Smooth muscle cell (in vitro differentiated cells): ENCODE measurements around the gene YWHAB. TPM values are rescaled to one million over a fixed set of nuclear protein-coding genes. Genes with fewer than 3 reads are reported as not detected.

Experiments
- DNase-seq: peaks from one replicate; lab custom pipeline; 2025; ENCODE audit not compliant: unreplicated experiment; lab: John Stamatoyannopoulos, UW
- H2AFZ ChIP-seq: fragments of 200-600 bp; sonication (generic); 2 replicates; pipeline ENCODE4 v1.6.0; 2016; ENCODE audit warnings: antibody characterized with exemption, low read depth, mild to moderate bottlenecking
- H3F3A ChIP-seq: fragments of 200-600 bp; sonication (generic); 2 replicates; pipeline ENCODE4 v1.6.0; 2017; ENCODE audit warnings: antibody characterized with exemption, low read depth
- H3K27ac ChIP-seq: fragments of 200-600 bp; sonication (generic); 2 replicates; pipeline ENCODE4 v1.5.1; 2016; ENCODE audit warnings: low read depth, mild to moderate bottlenecking
- H3K27me3 ChIP-seq: fragments of 200-600 bp; sonication (generic); 2 replicates; pipeline ENCODE4 v1.6.1; 2016; ENCODE audit warnings: low read depth, mild to moderate bottlenecking
- H3K36me3 ChIP-seq: fragments of 200-600 bp; sonication (generic); 2 replicates; pipeline ENCODE4 v1.5.1; 2016; ENCODE audit warnings: low read depth
- H3K4me1 ChIP-seq: fragments of 200-600 bp; sonication (generic); 2 replicates; pipeline ENCODE4 v1.5.1; 2016; ENCODE audit warnings: low read depth
- H3K4me2 ChIP-seq: fragments of 200-600 bp; sonication (generic); 2 replicates; pipeline ENCODE4 v1.6.0; 2016; ENCODE audit warnings: mild to moderate bottlenecking
- H3K4me3 ChIP-seq: fragments of 200-600 bp; sonication (generic); 2 replicates; pipeline ENCODE4 v1.5.1; 2016; ENCODE audit warnings: mild to moderate bottlenecking
- H3K79me2 ChIP-seq: fragments of 200-600 bp; sonication (generic); 2 replicates; pipeline ENCODE4 v1.6.0; 2016; ENCODE audit warnings: low read depth, mild to moderate bottlenecking
- H3K9ac ChIP-seq: fragments of 200-600 bp; sonication (generic); 2 replicates; pipeline ENCODE4 v1.6.0; 2016; ENCODE audit warnings: low read depth
- H3K9me3 ChIP-seq: fragments of 200-600 bp; sonication (generic); replicated peaks from 2 replicates; pipeline ENCODE4 v1.5.1; 2016; ENCODE audit warnings: low read depth
- H4K20me1 ChIP-seq: fragments of 200-600 bp; sonication (generic); 2 replicates; pipeline ENCODE4 v1.6.0; 2016; ENCODE audit warnings: low read depth
- WGBS: methylation state at CpG from one replicate; pipeline ENCODE4 v1.1.7; 2016; ENCODE audit warnings: low lambda C conversion rate; 5-methylcytosine and 5-hydroxymethylcytosine counted together
- polyA plus RNA-seq: library from polyadenylated mRNA; unstranded; fragments of >200 nt; fragmentation: Nextera tagmentation; extraction: Ambion mirVana; gene quantifications from 2 replicates; pipeline ENCODE4 v1.2.1, GENCODE V29; 2016
- total RNA-seq: library from RNA; depleted of rRNA; stranded (reverse); fragments of >200 nt; gene quantifications from 2 replicates; pipeline ENCODE4 v1.2.3, GENCODE V29; 2014
- TF ChIP-seq, protein P1 (sequence below): fragments of 200-600 bp; sonication (generic); IDR thresholded peaks from 2 replicates; pipeline ENCODE4 v1.5.1; 2017; ENCODE audit warnings: borderline replicate concordance, mild to moderate bottlenecking, antibody characterized with exemption; ENCODE audit not compliant: insufficient read depth, poor library complexity, severe bottlenecking

YWHAB gene
- total and polyA plus RNA-seq, 2 experiments from 2014 or later = 99.8 to 226 TPM

DNA sequence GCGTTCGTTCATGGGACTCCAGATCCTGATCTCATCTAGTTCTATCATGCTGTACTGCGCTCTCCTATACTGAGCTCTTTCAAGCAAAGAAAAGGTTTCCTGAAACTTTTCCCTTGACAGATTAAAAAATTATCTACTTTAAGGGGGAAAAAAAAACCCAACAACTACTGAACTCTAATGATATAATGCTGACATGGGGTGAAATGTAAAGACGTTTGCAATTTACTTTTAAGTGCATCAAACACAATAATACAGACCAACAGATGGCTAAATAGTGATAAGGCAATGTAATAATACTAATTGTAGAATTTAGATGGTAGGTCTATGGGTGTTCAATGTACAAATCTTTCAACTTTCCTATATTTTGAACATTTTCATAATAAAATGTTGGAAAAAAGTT, 58.3 kb downstream of the YWHAB start:
- no peak for DNase-seq
- no peak overlapping the region for H2AFZ ChIP-seq
- WGBS = 96% methylated on average over 4 of the region's 4 CpGs
- H3F3A ChIP-seq = peaks cover 6% of the 10 kb centered on the region
- TF ChIP-seq, protein P1, sequence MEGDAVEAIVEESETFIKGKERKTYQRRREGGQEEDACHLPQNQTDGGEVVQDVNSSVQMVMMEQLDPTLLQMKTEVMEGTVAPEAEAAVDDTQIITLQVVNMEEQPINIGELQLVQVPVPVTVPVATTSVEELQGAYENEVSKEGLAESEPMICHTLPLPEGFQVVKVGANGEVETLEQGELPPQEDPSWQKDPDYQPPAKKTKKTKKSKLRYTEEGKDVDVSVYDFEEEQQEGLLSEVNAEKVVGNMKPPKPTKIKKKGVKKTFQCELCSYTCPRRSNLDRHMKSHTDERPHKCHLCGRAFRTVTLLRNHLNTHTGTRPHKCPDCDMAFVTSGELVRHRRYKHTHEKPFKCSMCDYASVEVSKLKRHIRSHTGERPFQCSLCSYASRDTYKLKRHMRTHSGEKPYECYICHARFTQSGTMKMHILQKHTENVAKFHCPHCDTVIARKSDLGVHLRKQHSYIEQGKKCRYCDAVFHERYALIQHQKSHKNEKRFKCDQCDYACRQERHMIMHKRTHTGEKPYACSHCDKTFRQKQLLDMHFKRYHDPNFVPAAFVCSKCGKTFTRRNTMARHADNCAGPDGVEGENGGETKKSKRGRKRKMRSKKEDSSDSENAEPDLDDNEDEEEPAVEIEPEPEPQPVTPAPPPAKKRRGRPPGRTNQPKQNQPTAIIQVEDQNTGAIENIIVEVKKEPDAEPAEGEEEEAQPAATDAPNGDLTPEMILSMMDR = no peak
- H3K27ac ChIP-seq = no peak overlapping the region
- H3K36me3 ChIP-seq = no peaks in the 10 kb centered on the region
- H3K4me2 ChIP-seq = no peak overlapping the region
- H3K9ac ChIP-seq = no peak overlapping the region
- peaks cover 22% of the 10 kb centered on the region for H4K20me1 ChIP-seq
- H3K9me3 ChIP-seq = no peaks in the 10 kb centered on the region
- H3K79me2 ChIP-seq = no peaks in the 10 kb centered on the region
- H3K4me1 ChIP-seq = no peaks in the 10 kb centered on the region
- no peaks in the 10 kb centered on the region for H3K27me3 ChIP-seq
- no peak overlapping the region for H3K4me3 ChIP-seq

DNA sequence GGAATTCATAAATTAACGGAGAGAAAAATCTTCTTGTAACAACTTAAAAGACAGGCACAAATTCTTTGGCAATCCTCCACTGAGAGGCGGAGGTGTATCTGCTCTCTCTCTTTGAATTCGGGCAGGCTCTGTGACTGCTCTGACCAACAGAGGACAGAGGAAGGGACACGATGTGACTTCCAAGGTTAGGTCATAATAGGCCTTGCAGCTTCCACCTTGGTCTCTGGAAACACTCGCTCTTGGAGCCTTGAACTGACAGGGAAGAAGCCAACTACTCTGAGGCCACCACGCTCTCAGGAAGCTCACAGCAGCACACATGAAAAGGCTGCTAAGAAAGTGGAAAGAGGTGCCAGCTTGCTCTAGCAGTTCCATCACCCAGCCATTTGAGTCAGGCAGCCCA, 59.8 kb downstream of the YWHAB start:
- Histone ChIP-seq H3K27ac (no peak overlapping the region), H3K4me2 (no peak overlapping the region), H3K4me3 (no peak overlapping the region), H3K9me3 (no peaks in the 10 kb centered on the region), H3K36me3 (no peaks in the 10 kb centered on the region), H3K79me2 (no peaks in the 10 kb centered on the region), H2AFZ (no peak overlapping the region), H4K20me1 (peaks cover 22% of the 10 kb centered on the region), H3K4me1 (no peaks in the 10 kb centered on the region), H3K27me3 (no peaks in the 10 kb centered on the region), H3K9ac (no peak overlapping the region), H3F3A (peaks cover 6% of the 10 kb centered on the region)
- no peak for DNase-seq
- 97% methylated on average over 6 of the region's 6 CpGs for WGBS
- TF ChIP-seq, protein P1 = no peak

DNA sequence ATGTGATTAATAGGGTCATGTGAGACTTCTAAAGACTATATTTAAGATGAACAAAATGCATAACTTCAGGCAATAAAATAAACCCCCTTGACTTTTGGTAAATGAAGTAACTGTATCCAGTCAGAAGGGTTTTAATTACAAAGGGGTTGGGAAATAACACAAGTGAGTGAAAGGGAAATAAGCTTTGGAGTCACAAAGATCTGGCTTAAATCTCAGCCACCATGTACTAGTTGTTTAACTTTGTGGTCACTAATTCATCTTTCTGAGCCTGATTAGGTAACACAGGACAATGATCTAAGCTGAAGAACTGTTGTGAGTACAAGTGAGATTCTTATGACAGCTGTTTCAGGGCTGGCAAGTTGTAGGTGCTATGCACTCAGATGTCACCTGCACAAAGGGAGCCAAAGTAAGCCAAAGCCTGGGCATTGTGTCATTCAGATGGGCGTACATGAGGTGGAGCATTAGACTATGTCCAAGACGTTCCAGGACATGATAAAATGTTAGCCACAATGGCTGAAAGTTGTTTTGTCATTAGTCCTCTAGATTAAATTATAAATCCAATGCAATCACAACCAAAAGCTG, 60.9 kb downstream of the YWHAB start:
- Histone ChIP-seq H3K36me3 (peaks cover 2% of the 10 kb centered on the region), H3K9ac (no peak overlapping the region), H3K79me2 (no peaks in the 10 kb centered on the region), H4K20me1 (peaks cover 19% of the 10 kb centered on the region), H3K27me3 (no peaks in the 10 kb centered on the region), H3F3A (peaks cover 6% of the 10 kb centered on the region), H3K4me2 (no peak overlapping the region), H2AFZ (no peak overlapping the region), H3K4me1 (no peaks in the 10 kb centered on the region), H3K27ac (no peak overlapping the region), H3K4me3 (no peak overlapping the region), H3K9me3 (no peaks in the 10 kb centered on the region)
- DNase-seq = no peak
- TF ChIP-seq, protein P1 = no peak
- 98% methylated on average over 2 of the region's 2 CpGs for WGBS

DNA sequence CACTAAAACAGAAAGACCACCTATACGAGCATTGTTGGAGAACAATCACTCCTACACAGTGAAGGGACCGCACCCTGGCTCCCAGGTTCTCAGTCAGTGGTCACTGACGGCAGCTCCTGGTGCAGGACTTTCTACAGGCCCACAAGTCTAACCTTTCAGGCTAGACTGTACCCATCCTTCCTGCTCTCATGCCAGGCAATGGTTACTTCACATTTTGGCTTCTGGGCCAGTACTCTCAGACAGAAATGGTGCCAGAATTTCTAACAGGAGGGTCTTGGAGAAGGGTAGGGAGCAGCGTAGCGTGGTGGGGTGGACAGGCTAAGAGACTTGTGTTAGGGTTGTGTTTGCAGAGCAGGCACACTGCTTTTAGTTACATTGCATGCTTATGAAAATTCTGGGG, 62.6 kb downstream of the YWHAB start:
- 95% methylated on average over 5 of the region's 5 CpGs for WGBS
- H3K36me3 ChIP-seq = peaks cover 2% of the 10 kb centered on the region

More for the DNA sequence above, 62.6 kb downstream of the YWHAB start:
- Histone ChIP-seq H3K4me3 (no peak overlapping the region), H2AFZ (no peak overlapping the region), H3K4me2 (no peak overlapping the region), H3F3A (peaks cover 6% of the 10 kb centered on the region), H3K27me3 (no peaks in the 10 kb centered on the region), H3K9me3 (no peaks in the 10 kb centered on the region), H4K20me1 (peaks cover 13% of the 10 kb centered on the region), H3K4me1 (no peaks in the 10 kb centered on the region), H3K9ac (no peak overlapping the region), H3K27ac (no peak overlapping the region), H3K79me2 (no peaks in the 10 kb centered on the region)
- TF ChIP-seq, protein P1 = no peak
- no peak for DNase-seq
